AG10803 (cell line): ENCODE data around the gene ACAN.

Experiments used
- DNase-seq: peaks from one replicate; pipeline ENCODE4 v3.0.0; 2010; ENCODE audit warnings: low read depth
- H3K4me3 ChIP-seq: 2 replicates; pipeline ENCODE4 v1.5.1; 2011; ENCODE audit warnings: mild to moderate bottlenecking, low read length, control low read depth
- TF ChIP-seq, protein P1 (sequence below): conservative IDR thresholded peaks from 2 replicates; pipeline ENCODE4 v1.5.1; 2011; ENCODE audit warnings: mild to moderate bottlenecking, low read length, control low read depth, inconsistent platforms

ACAN gene

DNA sequence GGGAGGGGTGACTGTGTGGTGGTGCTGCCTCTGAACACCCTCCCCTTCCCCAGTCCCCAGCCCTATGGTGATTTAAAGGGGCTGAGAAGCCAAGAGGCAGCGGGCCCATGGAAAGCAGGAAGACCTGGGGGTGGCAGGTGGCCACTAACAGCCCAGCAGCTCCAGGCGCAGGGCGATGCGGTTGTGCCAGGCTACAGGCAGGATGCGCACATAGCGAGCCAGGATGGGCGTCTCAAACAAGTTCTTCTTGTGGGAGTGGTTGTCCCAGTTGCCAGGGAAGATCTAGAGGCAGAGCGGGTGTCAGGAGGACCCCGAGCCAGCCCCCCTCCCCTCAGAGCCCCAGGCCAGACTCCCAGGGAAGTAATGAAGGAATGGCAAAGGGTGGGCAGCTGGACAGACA, 96.0 kb downstream of the ACAN start:
- no peak overlapping the region for H3K4me3 ChIP-seq
- no peak for DNase-seq
- TF ChIP-seq, protein P1, sequence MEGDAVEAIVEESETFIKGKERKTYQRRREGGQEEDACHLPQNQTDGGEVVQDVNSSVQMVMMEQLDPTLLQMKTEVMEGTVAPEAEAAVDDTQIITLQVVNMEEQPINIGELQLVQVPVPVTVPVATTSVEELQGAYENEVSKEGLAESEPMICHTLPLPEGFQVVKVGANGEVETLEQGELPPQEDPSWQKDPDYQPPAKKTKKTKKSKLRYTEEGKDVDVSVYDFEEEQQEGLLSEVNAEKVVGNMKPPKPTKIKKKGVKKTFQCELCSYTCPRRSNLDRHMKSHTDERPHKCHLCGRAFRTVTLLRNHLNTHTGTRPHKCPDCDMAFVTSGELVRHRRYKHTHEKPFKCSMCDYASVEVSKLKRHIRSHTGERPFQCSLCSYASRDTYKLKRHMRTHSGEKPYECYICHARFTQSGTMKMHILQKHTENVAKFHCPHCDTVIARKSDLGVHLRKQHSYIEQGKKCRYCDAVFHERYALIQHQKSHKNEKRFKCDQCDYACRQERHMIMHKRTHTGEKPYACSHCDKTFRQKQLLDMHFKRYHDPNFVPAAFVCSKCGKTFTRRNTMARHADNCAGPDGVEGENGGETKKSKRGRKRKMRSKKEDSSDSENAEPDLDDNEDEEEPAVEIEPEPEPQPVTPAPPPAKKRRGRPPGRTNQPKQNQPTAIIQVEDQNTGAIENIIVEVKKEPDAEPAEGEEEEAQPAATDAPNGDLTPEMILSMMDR = no peak

DNA sequence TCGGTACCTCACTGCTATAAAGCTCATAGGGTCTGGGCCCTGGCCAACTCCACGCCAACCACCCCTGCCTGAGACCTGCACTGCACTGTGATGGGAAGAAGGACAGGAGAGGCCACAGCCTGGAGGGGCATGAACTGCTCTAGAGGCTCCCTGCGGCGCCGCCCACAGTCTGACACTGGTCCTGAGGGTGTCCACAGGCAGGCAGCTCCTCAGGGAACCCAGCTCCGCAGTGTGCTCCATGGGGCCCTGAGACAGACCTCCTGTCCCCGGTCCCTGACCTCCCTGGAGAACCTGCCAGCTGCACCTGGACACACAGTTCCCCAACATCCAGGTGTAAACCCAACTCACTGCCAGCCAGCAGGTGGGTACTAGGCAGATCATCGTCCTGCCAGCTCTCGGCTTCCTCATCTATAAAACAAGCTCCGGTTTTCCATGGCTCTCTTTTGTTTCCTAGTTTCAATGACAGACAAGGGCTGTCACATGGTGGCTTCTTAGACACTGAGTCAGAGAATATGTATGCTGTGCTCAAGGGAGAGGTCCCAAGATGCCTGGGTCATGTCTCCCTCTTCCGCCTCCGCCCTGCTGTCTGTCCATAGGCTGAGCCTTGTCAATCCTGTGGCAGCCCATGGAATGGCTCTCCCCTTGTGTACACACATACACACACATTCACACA, 97.2 kb downstream of the ACAN start:
- TF ChIP-seq, protein P1 = no peak
- peak; percentile 70 for DNase-seq
- H3K4me3 ChIP-seq = no peak overlapping the region

DNA sequence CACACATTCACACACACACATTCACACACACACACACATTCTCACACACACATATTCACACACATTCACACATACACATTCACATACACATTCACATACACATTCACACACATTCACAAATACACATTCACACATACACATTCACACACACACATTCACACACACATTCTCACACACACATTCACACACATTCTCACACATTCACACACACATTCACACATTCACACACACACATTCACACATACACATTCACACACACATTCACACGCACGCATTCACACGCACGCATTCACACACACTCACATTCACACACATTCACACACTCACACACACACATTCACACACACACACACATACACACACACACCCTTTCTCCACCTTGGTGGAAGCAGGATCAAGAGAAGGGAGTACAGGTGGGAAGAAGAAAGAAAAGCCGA, 97.8 kb downstream of the ACAN start:
- DNase-seq = no peak
- TF ChIP-seq, protein P1 = no peak
- no peak overlapping the region for H3K4me3 ChIP-seq

DNA sequence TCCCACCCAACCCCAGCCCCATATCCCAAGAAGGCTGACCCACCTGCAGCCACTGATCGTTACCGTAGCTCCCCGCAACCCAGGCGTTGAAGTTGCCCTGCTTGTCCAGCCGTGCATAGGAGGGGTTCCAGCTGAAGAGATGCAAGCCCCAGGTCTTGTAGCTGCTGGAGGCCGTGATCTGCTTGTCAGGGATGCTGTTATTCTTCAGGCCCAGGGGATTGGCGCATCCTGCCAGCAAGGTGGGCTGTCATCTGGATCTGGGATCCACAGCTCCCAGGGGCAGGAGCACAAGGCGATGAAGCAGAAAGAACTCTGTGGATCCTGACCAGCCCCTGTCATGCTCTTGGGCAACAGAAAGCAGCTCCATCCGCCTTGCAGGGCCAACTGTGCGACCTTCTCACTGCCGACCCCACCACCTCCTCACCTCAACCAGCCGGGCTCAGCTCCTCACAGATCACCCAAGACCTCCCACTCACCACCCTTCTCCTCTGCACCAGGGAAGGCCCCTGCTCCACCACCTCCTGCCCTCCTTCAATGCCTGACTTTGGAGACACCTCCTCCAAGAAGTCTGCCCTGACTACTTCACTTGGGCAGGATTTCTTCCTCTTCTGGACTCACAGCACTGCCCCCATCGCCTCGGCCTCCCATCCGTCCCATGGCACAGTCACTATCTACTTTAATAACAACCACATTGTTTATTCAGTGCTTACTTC, 98.4 kb downstream of the ACAN start:
- TF ChIP-seq, protein P1 = no peak
- H3K4me3 ChIP-seq = no peak overlapping the region
- DNase-seq = no peak

DNA sequence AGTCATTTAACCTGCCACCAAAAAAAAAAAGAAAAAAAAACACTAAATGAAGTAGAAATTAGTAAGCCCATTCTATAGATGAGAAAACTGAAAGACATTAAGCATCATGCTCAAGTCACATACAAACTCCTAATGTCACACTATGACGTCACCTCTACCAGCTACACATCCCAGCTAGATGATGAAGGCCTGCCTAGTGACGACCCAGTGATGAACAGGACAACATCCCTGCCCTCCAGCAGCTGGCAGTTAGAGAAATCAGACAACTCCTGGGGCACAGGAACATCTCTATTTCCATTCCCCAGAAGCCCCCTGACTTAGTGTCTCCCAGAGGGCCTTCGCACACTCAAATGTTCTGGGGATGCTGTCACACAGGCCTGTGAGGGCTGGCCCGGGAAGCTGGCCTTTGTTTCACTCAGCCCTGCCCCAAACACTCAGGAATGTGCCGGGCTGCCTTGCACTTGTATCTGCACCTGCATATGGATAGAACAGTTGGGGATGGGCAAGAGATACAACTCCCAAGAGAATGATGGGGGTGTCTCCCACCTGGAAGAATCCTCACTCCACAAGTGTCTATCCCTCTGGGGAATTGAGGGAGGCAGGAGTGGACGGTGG, 99.1 kb downstream of the ACAN start:
- TF ChIP-seq, protein P1 = no peak
- no peak overlapping the region for H3K4me3 ChIP-seq
- DNase-seq = no peak

DNA sequence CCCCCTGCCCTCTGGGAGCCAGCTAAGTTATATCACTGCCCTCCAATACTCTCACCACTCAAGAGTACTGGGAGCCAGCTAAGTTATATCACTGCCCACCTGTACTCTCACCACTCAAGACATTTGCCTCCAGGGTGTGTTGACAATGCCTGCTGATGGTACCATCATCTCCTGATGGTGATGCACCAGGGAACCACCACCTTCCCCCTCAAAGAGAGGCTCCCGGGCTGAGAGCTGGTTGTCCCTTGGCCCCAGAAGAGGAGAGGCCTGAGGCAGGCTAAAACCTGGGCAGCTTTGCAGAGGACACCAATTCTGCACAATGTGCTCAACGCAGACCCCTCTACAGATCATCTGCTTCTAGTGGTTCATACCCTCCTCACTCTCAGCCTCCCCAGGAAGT, 99.6 kb downstream of the ACAN start:
- TF ChIP-seq, protein P1 = no peak
- DNase-seq = no peak
- H3K4me3 ChIP-seq = no peak overlapping the region

DNA sequence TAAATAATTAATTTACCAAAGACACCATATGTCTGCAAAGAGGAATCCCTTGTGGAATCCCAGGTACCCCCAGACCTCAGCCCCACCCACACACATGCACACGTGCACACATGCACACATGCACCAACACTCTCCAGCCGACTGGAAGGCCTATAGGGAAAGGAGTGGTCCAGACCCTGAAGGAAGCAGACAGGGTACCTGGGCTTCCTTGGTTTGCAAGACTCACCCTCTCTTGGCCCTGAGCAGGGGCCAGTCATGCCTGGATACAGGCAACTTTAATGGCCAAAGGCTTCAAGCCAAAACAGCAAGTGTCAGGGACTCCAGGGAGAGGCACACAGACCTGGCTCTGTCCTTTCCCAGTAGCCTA, 101.0 kb downstream of the ACAN start:
- no peak for DNase-seq
- no peak overlapping the region for H3K4me3 ChIP-seq
- TF ChIP-seq, protein P1 = no peak
